Neural cell (in vitro differentiated cells): ENCODE measurements around the gene LGALS3. TPM values are rescaled to one million over a fixed set of nuclear protein-coding genes. Genes with fewer than 3 reads are reported as not detected.

Source experiments
- H2AFZ ChIP-seq: fragments of 200-600, 300-800 bp; sonication (generic), shearing (Covaris generic); 2 replicates; pipeline ENCODE4 v1.6.0; 2014; ENCODE audit warnings: low read depth, mild to moderate bottlenecking, antibody characterized with exemption, low read length, moderate library complexity
- H3F3A ChIP-seq: fragments of 200-600 bp; shearing (Covaris generic); 2 replicates; pipeline ENCODE4 v1.6.1; 2016; ENCODE audit warnings: mild to moderate bottlenecking, moderate library complexity, mixed read lengths, antibody characterized with exemption, low read length; ENCODE audit not compliant: insufficient read depth, poor library complexity, severe bottlenecking
- H3K27ac ChIP-seq: fragments of 200-600, 300-800 bp; sonication (generic), shearing (Covaris generic); 2 replicates; pipeline ENCODE4 v1.5.1; 2014; ENCODE audit warnings: mild to moderate bottlenecking, low read length, moderate library complexity
- H3K27me3 ChIP-seq: fragments of 300-800, 200-600 bp; sonication (generic), shearing (Covaris generic); 2 replicates; pipeline ENCODE4 v1.6.0; 2014; ENCODE audit warnings: mild to moderate bottlenecking, low read depth, low read length, moderate library complexity; ENCODE audit not compliant: insufficient read depth
- H3K36me3 ChIP-seq: fragments of 300-800, 200-600 bp; sonication (generic), shearing (Covaris generic); 2 replicates; pipeline ENCODE4 v1.5.1; 2014; ENCODE audit warnings: mild to moderate bottlenecking, antibody characterized with exemption, low read length, moderate library complexity; ENCODE audit not compliant: insufficient read depth
- H3K4me2 ChIP-seq: fragments of 300-800, 200-600 bp; sonication (generic), shearing (Covaris generic); 2 replicates; pipeline ENCODE4 v1.6.0; 2014; ENCODE audit warnings: mild to moderate bottlenecking, low read length
- H3K4me3 ChIP-seq: fragments of 300-800, 200-600 bp; sonication (generic), shearing (Covaris generic); 2 replicates; pipeline ENCODE4 v1.5.1; 2014; ENCODE audit warnings: mild to moderate bottlenecking, low read length, moderate library complexity
- H3K79me2 ChIP-seq: fragments of 200-600 bp; shearing (Covaris generic); replicated peaks from 2 replicates; pipeline ENCODE4 v1.6.0; 2014; ENCODE audit warnings: mild to moderate bottlenecking, low read length, moderate library complexity; ENCODE audit not compliant: insufficient read depth
- H3K9ac ChIP-seq: fragments of 300-800, 200-600 bp; sonication (generic), shearing (Covaris generic); 2 replicates; pipeline ENCODE4 v1.6.1; 2016; ENCODE audit warnings: mild to moderate bottlenecking, low read length, mixed read lengths
- H3K9me2 ChIP-seq: fragments of 200-600 bp; shearing (Covaris generic); 2 replicates; pipeline ENCODE4 v1.6.1; 2016; ENCODE audit warnings: mild to moderate bottlenecking, low read length, mixed read lengths; ENCODE audit not compliant: insufficient read depth
- H3K9me3 ChIP-seq: fragments of 200-600, 300-800 bp; sonication (generic), shearing (Covaris generic); 2 replicates; pipeline ENCODE4 v1.6.1; 2016; ENCODE audit warnings: mild to moderate bottlenecking, mixed run types, low read length, moderate library complexity, mixed read lengths
- H4K20me1 ChIP-seq: fragments of 200-600 bp; shearing (Covaris generic); 2 replicates; pipeline ENCODE4 v1.6.1; 2016; ENCODE audit warnings: mild to moderate bottlenecking, mixed run types; ENCODE audit not compliant: insufficient read depth
- CTCF ChIP-seq: fragments of 450-650 bp; IDR thresholded peaks from 2 replicates; pipeline ENCODE4 v1.5.1; 2014; ENCODE audit warnings: antibody characterized with exemption, mild to moderate bottlenecking, moderate library complexity; ENCODE audit not compliant: poor library complexity, severe bottlenecking
- EP300 ChIP-seq: fragments of 450-650 bp; conservative IDR thresholded peaks from 2 replicates; pipeline ENCODE4 v1.6.1; 2014; ENCODE audit warnings: antibody characterized with exemption, mild to moderate bottlenecking, moderate library complexity; ENCODE audit not compliant: poor library complexity, severe bottlenecking
- EZH2 ChIP-seq: fragments of 200-600, 300-800 bp; shearing (Covaris generic), sonication (generic); IDR thresholded peaks from 2 replicates; pipeline ENCODE4 v1.6.1; 2014; ENCODE audit warnings: antibody characterized with exemption, low read length, borderline replicate concordance, mild to moderate bottlenecking; ENCODE audit not compliant: insufficient read depth, poor library complexity, severe bottlenecking
- MXI1 ChIP-seq: fragments of 450-650 bp; conservative IDR thresholded peaks from 2 replicates; pipeline ENCODE4 v1.6.1; 2014; ENCODE audit warnings: antibody characterized with exemption, mild to moderate bottlenecking; ENCODE audit not compliant: poor library complexity, severe bottlenecking
- POLR2AphosphoS5 ChIP-seq: IDR thresholded peaks from 2 replicates; pipeline ENCODE4 v1.6.1; 2012
- RAD21 ChIP-seq: fragments of 450-650 bp; conservative IDR thresholded peaks from 2 replicates; pipeline ENCODE4 v1.6.1; 2014; ENCODE audit warnings: antibody characterized with exemption, mild to moderate bottlenecking, moderate library complexity
- REST ChIP-seq: IDR thresholded peaks from 2 replicates; pipeline ENCODE4 v1.6.1; 2012; ENCODE audit warnings: borderline replicate concordance
- SMC3 ChIP-seq: fragments of 450-650 bp; conservative IDR thresholded peaks from 2 replicates; pipeline ENCODE4 v1.6.1; 2014; ENCODE audit warnings: antibody characterized with exemption, mild to moderate bottlenecking, moderate library complexity; ENCODE audit not compliant: poor library complexity
- TAF1 ChIP-seq: IDR thresholded peaks from 2 replicates; pipeline ENCODE4 v1.6.1; 2012; ENCODE audit warnings: low read depth
- polyA plus RNA-seq: library from polyadenylated mRNA; depleted of rRNA; stranded (reverse); fragments of >200 nt; gene quantifications from 2 replicates; pipeline ENCODE4 v1.2.3, GENCODE V29; 2014

Gene LGALS3
- polyA plus RNA-seq, 1 donor from 2014 or later = 0.12 TPM

GRCh38 chr14:55139141-55139540 lies 10.1 kb downstream of the LGALS3 start:
- no peak for TF ChIP-seq SMC3
- no peak for TF ChIP-seq POLR2AphosphoS5
- TF ChIP-seq EP300 = no peak
- TF ChIP-seq CTCF = no peak
- TF ChIP-seq MXI1 = no peak
- no peak for TF ChIP-seq EZH2
- no peak for TF ChIP-seq TAF1
- TF ChIP-seq REST = no peak
- no peak for TF ChIP-seq RAD21
- no peaks in the 10 kb centered on the region for H3F3A ChIP-seq
- no peaks in the 10 kb centered on the region for H3K9me2 ChIP-seq
- H4K20me1 ChIP-seq = no peaks in the 10 kb centered on the region
- no peak overlapping the region for H3K27ac ChIP-seq
- H3K9me3 ChIP-seq = no peaks in the 10 kb centered on the region
- H3K9ac ChIP-seq = no peak overlapping the region
- no peak overlapping the region for H2AFZ ChIP-seq
- no peak overlapping the region for H3K4me3 ChIP-seq
- H3K36me3 ChIP-seq = no peaks in the 10 kb centered on the region
- H3K27me3 ChIP-seq = no peaks in the 10 kb centered on the region
- no peaks in the 10 kb centered on the region for H3K79me2 ChIP-seq
- H3K4me2 ChIP-seq = no peak overlapping the region

- no peak overlapping the region for H2AFZ ChIP-seq
- H3K36me3 ChIP-seq = no peaks in the 10 kb centered on the region
- no peak overlapping the region for H3K4me2 ChIP-seq
- H3K27ac ChIP-seq = no peak overlapping the region
- no peaks in the 10 kb centered on the region for H4K20me1 ChIP-seq
- H3K4me3 ChIP-seq = no peak overlapping the region
- H3K79me2 ChIP-seq = no peaks in the 10 kb centered on the region
- TF ChIP-seq MXI1 (no peak), EP300 (no peak), TAF1 (no peak)
- no peaks in the 10 kb centered on the region for H3K9me3 ChIP-seq
- H3F3A ChIP-seq = no peaks in the 10 kb centered on the region
- H3K9ac ChIP-seq = no peak overlapping the region
- H3K9me2 ChIP-seq = no peaks in the 10 kb centered on the region
- H3K27me3 ChIP-seq = no peaks in the 10 kb centered on the region
These were observed 10.9 kb downstream of the LGALS3 start for GRCh38 chr14:55139696-55140509.
